ENCODE measurements around the gene IL18RAP.

Gene IL18RAP

DNA sequence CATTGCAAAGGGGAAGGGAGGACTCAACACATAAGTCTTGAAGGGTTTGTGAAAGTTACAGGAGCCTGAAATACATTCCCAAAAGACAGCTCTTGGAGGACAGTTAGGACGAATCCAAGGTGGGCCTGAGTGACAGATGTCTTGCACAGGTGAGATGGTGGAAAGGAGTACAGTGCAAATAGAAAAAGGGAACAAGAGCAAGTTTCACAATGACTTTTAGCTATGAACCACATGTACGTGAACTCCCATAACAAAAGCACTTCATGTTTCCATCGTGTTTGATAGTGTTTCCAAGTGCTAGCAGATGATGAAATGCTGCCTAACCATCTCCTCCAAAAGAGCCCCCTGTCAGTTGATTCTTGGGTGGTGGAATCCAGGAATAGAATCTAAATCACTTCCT lies 1.8 kb downstream of the IL18RAP start:
- DNase-seq = no peak

GRCh38 chr2:102425441-102426132 lies 2.6 kb downstream of the IL18RAP start:
- no peak for DNase-seq

- DNase-seq = no peak
Measured at GRCh38 chr2:102427249-102427648, 4.3 kb downstream of the IL18RAP start.

GRCh38 chr2:102428573-102428972 lies 5.6 kb downstream of the IL18RAP start:
- no peak for DNase-seq

- no peak for DNase-seq
Measured at GRCh38 chr2:102432386-102432785, 9.4 kb downstream of the IL18RAP start.

GRCh38 chr2:102433973-102434654 lies 11.2 kb downstream of the IL18RAP start:
- DNase-seq = no peak

GRCh38 chr2:102434655-102435381 lies 11.9 kb downstream of the IL18RAP start:
- DNase-seq = no peak

DNA sequence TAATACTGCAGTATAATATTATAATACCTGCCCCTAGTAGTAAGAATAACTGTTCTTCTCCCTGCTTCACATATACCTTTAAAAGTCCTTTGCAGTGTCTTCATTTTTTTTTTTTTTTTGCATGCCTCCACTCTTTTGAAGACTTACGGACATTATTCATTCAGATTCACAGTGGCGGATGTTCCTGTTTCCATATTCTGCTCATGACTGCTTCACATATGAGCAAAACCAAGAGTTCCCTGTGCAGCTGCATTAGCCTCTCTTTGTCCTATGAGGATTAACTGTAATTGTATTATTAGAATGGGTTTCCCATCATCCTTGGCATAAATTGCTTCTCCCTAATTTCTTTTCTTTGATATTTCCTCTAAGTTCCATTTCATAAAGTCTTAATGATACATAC lies 12.8 kb downstream of the IL18RAP start:
- DNase-seq = no peak

DNA sequence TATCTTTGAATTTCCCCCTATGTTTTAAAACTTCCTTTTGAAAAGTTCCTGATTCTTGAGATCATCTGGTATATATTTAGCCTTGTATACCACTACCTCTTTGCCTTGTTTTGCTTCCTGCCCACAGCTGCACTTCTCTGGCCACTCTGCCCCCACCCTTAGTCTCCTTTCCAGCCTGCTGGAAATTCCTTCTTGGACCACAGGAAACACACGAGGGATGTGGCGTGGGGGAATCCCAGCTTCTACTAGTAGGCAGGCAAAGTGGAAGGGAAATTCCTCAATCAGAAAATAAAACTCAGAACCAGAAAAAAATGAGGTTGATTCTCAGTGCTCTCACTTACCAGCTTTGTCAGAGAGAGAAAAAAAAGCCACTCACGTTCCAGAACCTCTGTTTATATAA lies 13.4 kb downstream of the IL18RAP start:
- DNase-seq = peak; percentile 23

GRCh38 chr2:102437122-102437521 lies 14.2 kb downstream of the IL18RAP start:
- no peak for DNase-seq

- DNase-seq = no peak
Measured at GRCh38 chr2:102438111-102438510, 15.2 kb downstream of the IL18RAP start.

GRCh38 chr2:102438578-102438977 lies 15.6 kb downstream of the IL18RAP start:
- no peak for DNase-seq

- no peak for DNase-seq
Measured at GRCh38 chr2:102439065-102439695, 16.2 kb downstream of the IL18RAP start.

GRCh38 chr2:102442967-102443828 lies 20.2 kb downstream of the IL18RAP start:
- DNase-seq = peak; percentile 47

- no peak for DNase-seq
Measured at GRCh38 chr2:102444233-102444632, 21.3 kb downstream of the IL18RAP start.

- DNase-seq = no peak
Measured at GRCh38 chr2:102446936-102447335, 24.0 kb downstream of the IL18RAP start.

DNA sequence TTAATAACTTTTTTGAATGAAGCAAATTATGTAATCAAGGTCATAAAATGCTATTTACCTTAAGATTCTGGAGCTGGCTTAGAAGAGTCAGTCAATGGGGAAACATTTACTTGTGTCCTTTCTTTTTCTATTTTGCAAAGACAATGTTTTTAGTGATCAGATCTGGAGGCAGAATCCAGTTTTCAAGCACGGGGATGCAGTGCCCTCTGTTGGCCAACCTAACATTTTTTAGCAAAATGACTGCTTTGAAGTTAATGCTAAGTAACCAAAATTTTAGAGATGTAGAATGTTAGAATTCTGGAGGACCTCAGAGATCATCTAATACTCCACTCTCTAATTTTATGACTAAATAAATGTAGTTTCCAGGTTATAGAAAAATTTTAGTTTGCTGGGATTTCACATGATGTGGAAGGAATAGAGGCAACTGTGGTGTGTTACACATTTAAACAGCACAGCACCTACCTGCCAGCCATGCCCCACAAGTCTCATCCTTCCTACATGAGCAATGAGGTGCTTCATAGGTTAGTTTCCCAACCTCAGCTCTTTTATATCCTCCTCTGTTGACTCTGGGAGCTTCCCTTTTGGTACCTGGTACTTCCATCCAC lies 26.5 kb downstream of the IL18RAP start:
- DNase-seq = peak; percentile 73

DNA sequence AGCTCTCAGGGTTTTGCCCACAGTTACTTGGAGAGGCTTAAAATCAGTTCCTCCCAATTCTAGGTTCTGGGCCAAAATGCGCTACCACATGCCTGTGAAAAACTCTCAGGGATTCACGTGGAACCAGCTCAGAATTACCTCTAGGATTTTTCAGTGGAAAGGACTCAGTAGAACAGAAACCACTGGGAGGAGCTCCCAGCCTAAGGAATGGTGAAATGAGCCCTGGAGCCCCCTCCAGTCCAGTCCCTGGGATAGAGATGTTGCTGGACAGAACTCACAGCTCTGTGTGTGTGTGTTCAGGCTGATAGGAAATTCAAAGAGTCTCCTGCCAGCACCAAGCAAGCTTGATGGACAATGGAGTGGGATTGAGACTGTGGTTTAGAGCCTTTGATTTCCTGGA lies 29.0 kb downstream of the IL18RAP start:
- no peak for DNase-seq

- no peak for DNase-seq
Measured at GRCh38 chr2:102453501-102453900, 30.5 kb downstream of the IL18RAP start.

GRCh38 chr2:102455061-102455670 lies 32.2 kb downstream of the IL18RAP start:
- DNase-seq = no peak

DNA sequence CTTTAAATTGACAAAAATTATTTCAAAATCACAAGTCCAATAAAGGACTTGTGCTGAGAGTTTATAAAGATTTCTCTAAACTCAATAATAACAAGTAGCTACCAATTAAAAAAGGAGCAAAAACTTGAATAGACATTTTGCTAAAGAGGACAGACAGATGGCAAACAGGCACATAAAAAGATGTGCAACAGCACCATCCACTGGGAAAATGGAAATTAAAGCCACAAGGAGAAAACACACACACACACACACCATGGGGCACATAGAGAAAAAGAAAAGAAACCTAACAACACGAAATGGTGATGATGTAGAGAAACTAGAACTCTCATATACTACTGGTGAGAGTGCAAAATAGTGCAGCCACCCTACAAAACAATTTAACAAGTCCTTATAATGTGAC lies 37.5 kb downstream of the IL18RAP start:
- no peak for DNase-seq

DNA sequence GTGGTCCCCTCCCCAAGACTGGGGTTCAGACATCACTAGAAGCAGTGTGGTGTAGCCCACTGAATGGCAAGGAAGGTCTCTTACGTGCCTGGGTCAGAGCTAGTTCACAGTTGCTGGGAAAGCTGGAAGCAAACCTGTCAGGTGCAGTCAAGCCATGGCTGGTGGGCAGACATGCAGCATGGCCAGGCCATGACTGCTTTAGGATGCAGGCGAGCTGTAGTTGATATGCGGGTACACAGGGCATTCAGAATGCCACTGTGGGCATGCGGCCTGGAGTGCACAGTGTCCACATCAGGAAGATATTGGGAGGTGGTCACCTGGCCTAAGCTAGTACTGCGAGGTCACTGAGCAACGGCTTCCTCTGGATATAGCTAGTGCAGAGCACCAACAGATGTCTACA lies 38.2 kb downstream of the IL18RAP start:
- no peak for DNase-seq

All from activated naive CD4-positive, alpha-beta T cell treated with Interleukin-2 at 50 U/mL for 16 hours (primary cell).